ENCODE measurements around the gene HSF5. TPM values are rescaled to one million over a fixed set of nuclear protein-coding genes. Genes with fewer than 3 reads are reported as not detected.

Gene HSF5
- total and polyA plus RNA-seq, 2 of the 13 experiments (the other 11 are each of a cell fraction or from before 2014, with no cell fraction given), result not detected

GRCh38 chr17:58487589-58488427, at the start of gene HSF5 (continued):
- no peak for TF ChIP-seq ZBTB43 (CRISPR knock-in tag; conservative IDR thresholded peaks at IDR 0.05)
- TF ChIP-seq SYNCRIP (IDR thresholded peaks at IDR 0.05; ENCODE audit: insufficient read depth, low read depth, low read length), result no peak
- TF ChIP-seq ZBTB33 (CRISPR knock-in tag; IDR thresholded peaks at IDR 0.05), result no peak
- no peak for TF ChIP-seq ZBTB3 (CRISPR knock-in tag; IDR thresholded peaks at IDR 0.05; ENCODE audit: borderline replicate concordance, low read depth)
- TF ChIP-seq AGO2 (optimal IDR thresholded peaks at IDR 0.05; ENCODE audit: low read depth, low read length), result peak; percentile 62
- TF ChIP-seq POLR2G (IDR thresholded peaks at IDR 0.05; ENCODE audit: low read depth, low read length), result peak; percentile 31; the same call in 1 of the 2 replicates
- TF ChIP-seq ZNF251 (CRISPR knock-in tag; IDR thresholded peaks at IDR 0.05), result no peak
- TF ChIP-seq ZMAT3 (CRISPR knock-in tag; conservative IDR thresholded peaks at IDR 0.05), result no peak

- Histone ChIP-seq H3K36me3 (replicated peaks in 1 of 2; ENCODE audit: control insufficient read depth in 1 of 2, insufficient read depth in 2 of 2, low read length in 2 of 2) (no peaks in the 10 kb centered on the region), H4K20me1 (ENCODE audit: insufficient read depth, low read length) (no peaks in the 10 kb centered on the region), H3K9ac (ENCODE audit: insufficient read depth, low read depth, low read length) (no peak overlapping the region), H3K79me2 (ENCODE audit: insufficient read depth, low read length) (no peaks in the 10 kb centered on the region), H2AFZ (ENCODE audit: low read length) (no peak overlapping the region), H3K27me3 (ENCODE audit: control insufficient read depth in 1 of 2, insufficient read depth in 2 of 2, low read length in 2 of 2) (peaks cover 2 to 25% of the 10 kb centered on the region in 2 experiments; a peak in 3 of 5 replicates), H3K4me3 (replicated peaks in 1 of 3; ENCODE audit: insufficient read depth in 1 of 3, low read depth in 2 of 3, low read length in 3 of 3) (no peak overlapping the region), H3K27ac (ENCODE audit: extremely low read length, insufficient read depth, low read length) (no peak overlapping the region), H3K9me3 (ENCODE audit: low read length) (no peaks in the 10 kb centered on the region), H3K4me2 (ENCODE audit: low read depth, low read length) (no peak overlapping the region), H3K4me1 (ENCODE audit: insufficient read depth, low read length) (peaks cover 50% of the 10 kb centered on the region)
- DNase-seq (ENCODE audit: low spot score), result no peak
- ChIA-PET CTCF (ENCODE audit: low intra/inter-chr PET ratio, low total read pairs) (no interaction called here), POLR2A (interaction anchor here (7.8 kb wide), 1 partner anchor 94 kb away, joined by 73 read pairs; no protein-coding TSS in a partner anchor)
- intact Hi-C loops (cut with micrococcal nuclease; ENCODE audit: unreplicated experiment) (no loop called here), in situ Hi-C loops (cut with HindIII; ENCODE audit: extremely low pct_ligation_motif_present, low pct_unique_long_range_greater_than_20kb) (loop anchor here (10.0 kb wide), 1 partner anchor 58 kb away; no protein-coding TSS in a partner anchor)
- no peak for FAIRE-seq
- TF ChIP-seq ZNF331 (CRISPR knock-in tag; IDR thresholded peaks at IDR 0.05) (no peak), NR2F2 (IDR thresholded peaks at IDR 0.05; ENCODE audit: borderline replicate concordance, low read depth) (no peak), ATF4 (CRISPR knock-in tag; IDR thresholded peaks at IDR 0.05) (no peak)
- BruUV-seq (replicated peaks), result no TSS peak
- WGBS (ENCODE audit: low lambda C conversion rate), result 22% methylated on average over 4 of the region's 4 CpGs
- no peak for ATAC-seq
Observed at GRCh38 chr17:58537266-58537665, 49.1 kb upstream of the HSF5 start.

Data from HepG2 (cell line).